Panc1 (cell line): Measurements from ENCODE around the gene NPAS3. TPM values are rescaled to one million over a fixed set of nuclear protein-coding genes. Genes with fewer than 3 reads are reported as not detected.

Experiments
- ATAC-seq: fragments of 200-7000 bp; cut with Tn5 transposase; 2 replicates; pipeline ENCODE4 v1.9.1; 2020; ENCODE audit warnings: mild to moderate bottlenecking, moderate library complexity
- BruUV-seq: library from RNA; stranded (reverse); fragments of 400-500 nt; replicated peaks from 2 replicates; lab custom pipeline; 2021; lab: Mats Ljungman, UMichigan
- CTCF ChIA-PET: fragments of 300-600 bp; sonication (Branson Sonifier 250); formaldehyde crosslinking; loops from one replicate; lab custom pipeline; 2022; ENCODE audit warnings: antibody characterized with exemption; lab: Charles Lee
- POLR2A ChIA-PET: fragments of 300-600 bp; sonication (Branson Sonifier 250); formaldehyde crosslinking; loops from one replicate; lab custom pipeline; 2022; ENCODE audit warnings: antibody characterized with exemption; lab: Charles Lee
- DNase-seq: peaks from one replicate; pipeline ENCODE4 v3.0.0-alpha.2; 2010; ENCODE audit warnings: low read depth, low spot score
- H3K27ac ChIP-seq: 2 replicates; pipeline ENCODE4 v1.5.1; 2011; ENCODE audit warnings: mild to moderate bottlenecking, low read length, inconsistent platforms
- H3K27me3 ChIP-seq: fragments of 200-500 bp; sonication (Bioruptor generic); 2 replicates; pipeline ENCODE4 v1.6.0; 2014; ENCODE audit warnings: low read length, inconsistent platforms; ENCODE audit not compliant: control insufficient read depth, insufficient read depth
- H3K36me3 ChIP-seq: fragments of 200-500 bp; sonication (Bioruptor generic); 2 replicates; pipeline ENCODE4 v1.5.1; 2014; ENCODE audit warnings: inconsistent platforms, mild to moderate bottlenecking, low read length, moderate library complexity; ENCODE audit not compliant: control insufficient read depth, insufficient read depth
- H3K4me1 ChIP-seq: 2 replicates; pipeline ENCODE4 v1.5.1; 2011; ENCODE audit warnings: inconsistent platforms, mild to moderate bottlenecking, low read length, moderate library complexity; ENCODE audit not compliant: control insufficient read depth, insufficient read depth
- H3K4me3 ChIP-seq, 2 experiments: 2 replicates each; pipeline ENCODE4 v1.5.1; 2011 to 2012; ENCODE audit warnings: low read depth in 2 of 2, low read length in 2 of 2, mild to moderate bottlenecking in 2 of 2, inconsistent platforms in 1 of 2, moderate library complexity in 1 of 2
- H3K9me3 ChIP-seq: fragments of 200-500 bp; sonication (Bioruptor generic); 2 replicates; pipeline ENCODE4 v1.5.1; 2014; ENCODE audit warnings: low read depth, mild to moderate bottlenecking, inconsistent platforms, low read length, moderate library complexity; ENCODE audit not compliant: control insufficient read depth, insufficient read depth
- POLR2AphosphoS5 ChIP-seq: IDR thresholded peaks from 2 replicates; pipeline ENCODE4 v1.6.1; 2012; ENCODE audit warnings: mild to moderate bottlenecking, low read depth, low read length, moderate library complexity
- SIN3A ChIP-seq: IDR thresholded peaks from 2 replicates; pipeline ENCODE4 v1.6.1; 2012; ENCODE audit warnings: low read depth, mild to moderate bottlenecking, low read length, moderate library complexity, borderline replicate concordance; ENCODE audit not compliant: insufficient read depth
- TCF7L2 ChIP-seq: IDR thresholded peaks from 2 replicates; pipeline ENCODE4 v1.6.1; 2011; ENCODE audit warnings: mild to moderate bottlenecking, low read depth, low read length, inconsistent platforms
- in situ Hi-C: cut with HindIII; loops from 2 replicates; pipeline ENCODE4 v1.10.0; 2016; ENCODE audit warnings: low sequenced_read_pairs, low pct_unique_long_range_greater_than_20kb
- intact Hi-C: fragments of 100-400 bp; cut with micrococcal nuclease; formaldehyde crosslinking; loops from one replicate; pipeline ENCODE4 v1.10.0; 2022; ENCODE audit not compliant: unreplicated experiment
- total RNA-seq: library from RNA; stranded (reverse); gene quantifications from one replicate; pipeline ENCODE4 v1.2.1, GENCODE V29; 2021; ENCODE audit not compliant: unreplicated experiment
- TF ChIP-seq, protein P1 (sequence below), 2 experiments: IDR thresholded peaks; 2 replicates each; pipeline ENCODE4 v1.6.1; 2011 to 2012; ENCODE audit warnings: low read depth in 2 of 2, control low read depth in 1 of 2, low read length in 1 of 2, mild to moderate bottlenecking in 1 of 2, moderate library complexity in 1 of 2; ENCODE audit not compliant: insufficient read depth in 1 of 2
- TF ChIP-seq, protein P2 (sequence below): fragments of 450-650 bp; IDR thresholded peaks from 2 replicates; pipeline ENCODE4 v1.5.1; 2017; ENCODE audit warnings: mild to moderate bottlenecking

The NPAS3 gene
- total RNA-seq, 1 experiment from 2014 or later = 0.23 TPM

DNA sequence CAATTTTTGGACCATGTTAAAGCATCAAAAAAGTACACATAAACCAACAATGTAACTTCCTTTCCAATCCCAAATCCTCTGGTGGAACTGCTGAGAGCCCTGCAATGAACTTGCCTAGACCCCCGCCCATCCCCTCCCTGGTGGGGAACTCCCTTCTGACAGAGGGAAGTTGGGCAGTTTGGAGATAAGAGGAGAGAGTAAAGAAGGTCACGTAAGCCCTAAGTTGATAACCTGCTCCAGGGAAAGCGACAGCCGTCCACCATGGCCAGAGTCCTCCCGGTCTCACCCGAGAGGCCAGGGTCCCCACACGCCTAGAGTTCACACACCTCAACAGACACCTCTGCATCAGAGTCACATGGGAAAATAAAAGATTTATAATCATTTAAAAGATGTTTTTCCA lies 873.5 kb downstream of the NPAS3 start:
- intact Hi-C loops = no loop called here
- ATAC-seq (no peak), DNase-seq (no peak)
- Histone ChIP-seq H3K27ac (no peak overlapping the region), H3K36me3 (no peaks in the 10 kb centered on the region), H3K9me3 (no peaks in the 10 kb centered on the region), H3K4me3 (no peak overlapping the region), H3K4me1 (no peaks in the 10 kb centered on the region), H3K27me3 (no peaks in the 10 kb centered on the region)
- POLR2A ChIA-PET = no interaction called here
- CTCF ChIA-PET = no interaction called here
- no TSS peak for BruUV-seq
- TF ChIP-seq POLR2AphosphoS5 (no peak), TCF7L2 (no peak), SIN3A (no peak)
- TF ChIP-seq, protein P1, sequence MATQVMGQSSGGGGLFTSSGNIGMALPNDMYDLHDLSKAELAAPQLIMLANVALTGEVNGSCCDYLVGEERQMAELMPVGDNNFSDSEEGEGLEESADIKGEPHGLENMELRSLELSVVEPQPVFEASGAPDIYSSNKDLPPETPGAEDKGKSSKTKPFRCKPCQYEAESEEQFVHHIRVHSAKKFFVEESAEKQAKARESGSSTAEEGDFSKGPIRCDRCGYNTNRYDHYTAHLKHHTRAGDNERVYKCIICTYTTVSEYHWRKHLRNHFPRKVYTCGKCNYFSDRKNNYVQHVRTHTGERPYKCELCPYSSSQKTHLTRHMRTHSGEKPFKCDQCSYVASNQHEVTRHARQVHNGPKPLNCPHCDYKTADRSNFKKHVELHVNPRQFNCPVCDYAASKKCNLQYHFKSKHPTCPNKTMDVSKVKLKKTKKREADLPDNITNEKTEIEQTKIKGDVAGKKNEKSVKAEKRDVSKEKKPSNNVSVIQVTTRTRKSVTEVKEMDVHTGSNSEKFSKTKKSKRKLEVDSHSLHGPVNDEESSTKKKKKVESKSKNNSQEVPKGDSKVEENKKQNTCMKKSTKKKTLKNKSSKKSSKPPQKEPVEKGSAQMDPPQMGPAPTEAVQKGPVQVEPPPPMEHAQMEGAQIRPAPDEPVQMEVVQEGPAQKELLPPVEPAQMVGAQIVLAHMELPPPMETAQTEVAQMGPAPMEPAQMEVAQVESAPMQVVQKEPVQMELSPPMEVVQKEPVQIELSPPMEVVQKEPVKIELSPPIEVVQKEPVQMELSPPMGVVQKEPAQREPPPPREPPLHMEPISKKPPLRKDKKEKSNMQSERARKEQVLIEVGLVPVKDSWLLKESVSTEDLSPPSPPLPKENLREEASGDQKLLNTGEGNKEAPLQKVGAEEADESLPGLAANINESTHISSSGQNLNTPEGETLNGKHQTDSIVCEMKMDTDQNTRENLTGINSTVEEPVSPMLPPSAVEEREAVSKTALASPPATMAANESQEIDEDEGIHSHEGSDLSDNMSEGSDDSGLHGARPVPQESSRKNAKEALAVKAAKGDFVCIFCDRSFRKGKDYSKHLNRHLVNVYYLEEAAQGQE (IDR thresholded peaks at IDR 0.05; ENCODE audit: insufficient read depth in 1 of 2, low read depth in 2 of 2, low read length in 1 of 2) = no peak
- TF ChIP-seq, protein P2, sequence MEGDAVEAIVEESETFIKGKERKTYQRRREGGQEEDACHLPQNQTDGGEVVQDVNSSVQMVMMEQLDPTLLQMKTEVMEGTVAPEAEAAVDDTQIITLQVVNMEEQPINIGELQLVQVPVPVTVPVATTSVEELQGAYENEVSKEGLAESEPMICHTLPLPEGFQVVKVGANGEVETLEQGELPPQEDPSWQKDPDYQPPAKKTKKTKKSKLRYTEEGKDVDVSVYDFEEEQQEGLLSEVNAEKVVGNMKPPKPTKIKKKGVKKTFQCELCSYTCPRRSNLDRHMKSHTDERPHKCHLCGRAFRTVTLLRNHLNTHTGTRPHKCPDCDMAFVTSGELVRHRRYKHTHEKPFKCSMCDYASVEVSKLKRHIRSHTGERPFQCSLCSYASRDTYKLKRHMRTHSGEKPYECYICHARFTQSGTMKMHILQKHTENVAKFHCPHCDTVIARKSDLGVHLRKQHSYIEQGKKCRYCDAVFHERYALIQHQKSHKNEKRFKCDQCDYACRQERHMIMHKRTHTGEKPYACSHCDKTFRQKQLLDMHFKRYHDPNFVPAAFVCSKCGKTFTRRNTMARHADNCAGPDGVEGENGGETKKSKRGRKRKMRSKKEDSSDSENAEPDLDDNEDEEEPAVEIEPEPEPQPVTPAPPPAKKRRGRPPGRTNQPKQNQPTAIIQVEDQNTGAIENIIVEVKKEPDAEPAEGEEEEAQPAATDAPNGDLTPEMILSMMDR = no peak
- in situ Hi-C loops = no loop called here

DNA sequence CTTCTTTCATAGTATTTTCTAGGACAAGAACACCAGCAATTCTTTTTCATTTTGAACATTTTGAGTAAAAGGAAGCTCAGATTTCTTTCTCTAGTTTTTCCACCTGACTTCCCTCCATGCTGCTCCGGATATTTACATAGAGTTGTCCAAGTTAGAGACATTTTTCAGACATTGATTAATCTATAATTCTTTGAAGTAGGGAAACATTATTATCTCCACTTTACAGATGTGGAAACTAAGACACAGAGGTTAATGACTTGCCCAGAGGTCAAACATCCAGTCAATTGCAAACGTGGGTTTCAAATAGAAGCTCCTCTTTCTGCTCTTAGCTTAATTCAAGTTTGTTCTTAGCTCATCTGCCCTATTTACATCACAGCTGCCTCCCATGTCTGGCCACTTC lies 873.9 kb downstream of the NPAS3 start:
- Histone ChIP-seq H3K4me3 (no peak overlapping the region), H3K9me3 (no peaks in the 10 kb centered on the region), H3K27me3 (no peaks in the 10 kb centered on the region), H3K36me3 (no peaks in the 10 kb centered on the region), H3K27ac (no peak overlapping the region), H3K4me1 (no peaks in the 10 kb centered on the region)
- in situ Hi-C loops = no loop called here
- ATAC-seq (no peak), DNase-seq (no peak)
- CTCF ChIA-PET = no interaction called here
- no TSS peak for BruUV-seq
- POLR2A ChIA-PET = no interaction called here
- TF ChIP-seq, protein P2 = no peak
- TF ChIP-seq, protein P1 (IDR thresholded peaks at IDR 0.05; ENCODE audit: insufficient read depth in 1 of 2, low read depth in 2 of 2, low read length in 1 of 2) = no peak
- TF ChIP-seq TCF7L2 (no peak), SIN3A (no peak)
- intact Hi-C loops = no loop called here
